ENCODE measurements around the gene DGAT2. TPM values are rescaled to one million over a fixed set of nuclear protein-coding genes. Genes with fewer than 3 reads are reported as not detected.

Gene DGAT2
- total RNA-seq, 1 experiment from 2014 or later, result 2.8 TPM

GRCh38 chr11:75814363-75814676 lies 45.7 kb downstream of the DGAT2 start:
- peaks cover 16 to 18% of the 10 kb centered on the region in 2 experiments for H3K4me1 Mint-ChIP-seq
- H3K9me3 ChIP-seq (ENCODE audit: control insufficient read depth, low read depth, low read length), result no peaks in the 10 kb centered on the region
- H3K56ac ChIP-seq (ENCODE audit: insufficient read length, low read depth, low read length), result no peak overlapping the region
- TF ChIP-seq CTCF (conservative IDR thresholded peaks at IDR 0.05), result no peak
- no peak overlapping the region for H3K9ac ChIP-seq (ENCODE audit: extremely low read depth, insufficient read length, low read length)
- peak overlapping the region in 1 of 2 experiments; percentile 94; a peak in 3 of 5 replicates for H3K4me3 Mint-ChIP-seq
- no peak overlapping the region for H4K91ac ChIP-seq (ENCODE audit: insufficient read length, low read depth, low read length)
- no peak overlapping the region for H3K23ac ChIP-seq (ENCODE audit: insufficient read length, low read depth, low read length)
- no peak overlapping the region for H2BK120ac ChIP-seq (ENCODE audit: low read depth, low read length, poor library complexity, severe bottlenecking)
- DNase-seq, result no peak
- no peak overlapping the region for H2BK20ac ChIP-seq (ENCODE audit: low read depth, low read length, poor library complexity, severe bottlenecking)
- no peaks in the 10 kb centered on the region for H3K27me3 Mint-ChIP-seq (ENCODE audit: low read depth)
- H3K4me2 ChIP-seq (ENCODE audit: insufficient read depth, insufficient read length, low read length), result peak overlapping the region; percentile 87
- no peak overlapping the region for H2BK12ac ChIP-seq (ENCODE audit: insufficient read length, low read depth, low read length)
- no peak overlapping the region for H4K8ac ChIP-seq (replicated peaks; ENCODE audit: insufficient read length, low read depth, low read length)
- H3K79me1 ChIP-seq (ENCODE audit: insufficient read depth, low read depth, low read length, poor library complexity, severe bottlenecking), result no peaks in the 10 kb centered on the region
- no peak overlapping the region for H2AK5ac ChIP-seq (ENCODE audit: insufficient read length, low read length)
- H3K36me3 Mint-ChIP-seq (ENCODE audit: insufficient read depth in 1 of 3, low read depth in 3 of 3), result no peaks in the 10 kb centered on the region
- no CpG with 5 or more reads among the region's 12 CpGs for WGBS (ENCODE audit: extremely low coverage, insufficient read length, low lambda C conversion rate)
- H3K79me2 ChIP-seq (ENCODE audit: insufficient read depth, low read length), result peaks cover 7% of the 10 kb centered on the region
- H3K4me1 ChIP-seq (ENCODE audit: insufficient read depth, low read length), result peaks cover 6% of the 10 kb centered on the region; the same call in 1 of the 2 replicates
- H2BK15ac ChIP-seq (ENCODE audit: low read depth, low read length), result no peak overlapping the region
- no peak overlapping the region for H3T11ph ChIP-seq (ENCODE audit: low read length)
- H2BK5ac ChIP-seq (ENCODE audit: insufficient read length, low read length), result no peak overlapping the region
- peak overlapping the region; percentile 48 for H2AFZ ChIP-seq (ENCODE audit: low read length)
- H4K5ac ChIP-seq (ENCODE audit: insufficient read length, low read depth, low read length), result no peak overlapping the region
- no peak overlapping the region for H3K18ac ChIP-seq (ENCODE audit: insufficient read length, low read depth, low read length)
- no peaks in the 10 kb centered on the region for H3K27me3 ChIP-seq (ENCODE audit: insufficient read depth, low read length)
- no peak overlapping the region for H3K4ac ChIP-seq (ENCODE audit: low read depth, low read length)
- peak overlapping the region in 1 of 3 experiments; percentile 97; a peak in 3 of 7 replicates for H3K27ac Mint-ChIP-seq
- H3K23me2 ChIP-seq (ENCODE audit: insufficient read length, low read depth, low read length, poor library complexity, severe bottlenecking), result peaks cover 10% of the 10 kb centered on the region
- no peaks in the 10 kb centered on the region for H4K20me1 ChIP-seq (ENCODE audit: control insufficient read depth, insufficient read depth, insufficient read length)
- no peak overlapping the region; the same call in 1 of the 2 replicates for H3K14ac ChIP-seq (ENCODE audit: insufficient read depth, low read length)
- H3K27ac ChIP-seq (ENCODE audit: insufficient read length, low read depth, low read length), result no peak overlapping the region
- H3K9me3 Mint-ChIP-seq, result no peaks in the 10 kb centered on the region
